Measurements from ENCODE around the gene XRN1.
A peak's percentile ranks its signal among the peaks of the same experiment; 100 is the strongest.

The XRN1 gene

DNA sequence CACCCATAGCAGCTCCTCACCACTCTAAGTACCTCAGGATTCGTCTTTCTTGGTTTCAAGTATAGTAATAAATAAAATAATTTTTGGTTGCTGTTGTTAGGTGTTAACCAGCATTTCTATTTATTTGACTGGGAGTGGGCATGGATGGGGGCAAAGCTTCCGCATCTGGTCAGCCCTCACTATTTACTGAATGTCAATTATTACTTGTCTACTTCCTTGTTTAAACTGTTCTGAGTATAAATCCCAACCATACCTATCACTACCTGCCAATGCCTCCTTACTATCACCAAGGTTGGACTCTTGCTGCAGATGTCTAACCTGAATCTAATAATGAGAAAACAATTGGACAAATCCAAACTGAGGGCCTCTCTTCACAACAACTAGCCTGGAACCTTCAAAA, 180.6 kb downstream of the XRN1 start:
- Histone ChIP-seq H3K27me3 (replicated peaks; ENCODE audit: control insufficient read depth, insufficient read depth, low read length) (no peaks in the 10 kb centered on the region), H3K4me1 (ENCODE audit: control insufficient read depth, insufficient read depth, low read length) (no peaks in the 10 kb centered on the region), H3K36me3 (ENCODE audit: control insufficient read depth, insufficient read depth, low read length, severe bottlenecking) (no peaks in the 10 kb centered on the region), H3K9me3 (ENCODE audit: control insufficient read depth, low read length) (no peaks in the 10 kb centered on the region), H3K9ac (ENCODE audit: low read length) (no peak overlapping the region), H3K4me3 (ENCODE audit: low read length) (no peak overlapping the region)
- DNase-seq (ENCODE audit: low read depth) = no peak

- Histone ChIP-seq H3K4me3 (ENCODE audit: low read length) (no peak overlapping the region), H3K9me3 (ENCODE audit: control insufficient read depth, low read length) (peaks cover 4% of the 10 kb centered on the region), H3K9ac (ENCODE audit: low read length) (no peak overlapping the region), H3K27me3 (replicated peaks; ENCODE audit: control insufficient read depth, insufficient read depth, low read length) (no peaks in the 10 kb centered on the region), H3K36me3 (ENCODE audit: control insufficient read depth, insufficient read depth, low read length, severe bottlenecking) (no peaks in the 10 kb centered on the region), H3K4me1 (ENCODE audit: control insufficient read depth, insufficient read depth, low read length) (no peaks in the 10 kb centered on the region)
- DNase-seq (ENCODE audit: low read depth) = no peak
Measured at GRCh38 chr3:142263112-142263511, 184.7 kb downstream of the XRN1 start.

- H3K4me3 ChIP-seq (ENCODE audit: low read length) = no peak overlapping the region
- no peak overlapping the region for H3K9ac ChIP-seq (ENCODE audit: low read length)
- peak; percentile 35 for DNase-seq (ENCODE audit: low read depth)
- H3K27me3 ChIP-seq (replicated peaks; ENCODE audit: control insufficient read depth, insufficient read depth, low read length) = no peaks in the 10 kb centered on the region
- peaks cover 16% of the 10 kb centered on the region for H3K9me3 ChIP-seq (ENCODE audit: control insufficient read depth, low read length)
- no peaks in the 10 kb centered on the region for H3K4me1 ChIP-seq (ENCODE audit: control insufficient read depth, insufficient read depth, low read length)
- no peaks in the 10 kb centered on the region for H3K36me3 ChIP-seq (ENCODE audit: control insufficient read depth, insufficient read depth, low read length, severe bottlenecking)
Measured at GRCh38 chr3:142259359-142259758, 188.5 kb downstream of the XRN1 start.

DNA sequence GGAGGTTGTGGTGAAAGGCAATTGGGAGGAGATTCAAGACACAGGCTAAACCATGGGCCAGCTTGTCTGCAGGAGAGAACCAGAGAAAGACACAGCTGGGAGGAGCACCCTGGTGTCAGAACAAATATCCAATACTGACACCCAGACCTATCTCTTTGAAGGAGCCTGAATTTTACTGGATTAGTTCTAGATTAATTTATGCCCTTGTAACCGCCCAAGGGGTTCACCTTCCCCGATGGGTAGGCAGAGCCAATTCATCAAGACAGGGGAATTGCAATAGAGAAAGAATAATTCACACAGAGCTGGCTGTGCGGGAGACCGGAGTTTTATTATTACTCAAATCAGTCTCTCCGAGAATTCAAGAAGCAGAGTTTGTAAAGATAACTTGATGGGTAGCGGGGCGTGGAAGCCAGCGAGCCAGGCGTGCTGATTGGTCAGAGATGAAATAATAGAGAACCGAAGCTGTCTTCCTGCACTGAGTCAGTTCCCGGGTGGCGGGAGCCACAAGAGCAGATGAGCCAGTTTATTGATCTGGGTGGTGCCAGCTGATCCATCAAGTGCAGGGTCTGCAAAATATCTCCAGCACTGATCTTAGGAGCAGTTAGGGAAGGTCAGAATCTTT, 191.0 kb downstream of the XRN1 start:
- no peaks in the 10 kb centered on the region for H3K27me3 ChIP-seq (replicated peaks; ENCODE audit: control insufficient read depth, insufficient read depth, low read length)
- H3K4me3 ChIP-seq (ENCODE audit: low read length) = no peak overlapping the region
- no peaks in the 10 kb centered on the region for H3K36me3 ChIP-seq (ENCODE audit: control insufficient read depth, insufficient read depth, low read length, severe bottlenecking)
- H3K9ac ChIP-seq (ENCODE audit: low read length) = no peak overlapping the region
- peaks cover 21% of the 10 kb centered on the region for H3K9me3 ChIP-seq (ENCODE audit: control insufficient read depth, low read length)
- no peaks in the 10 kb centered on the region for H3K4me1 ChIP-seq (ENCODE audit: control insufficient read depth, insufficient read depth, low read length)
- no peak for DNase-seq (ENCODE audit: low read depth)
